ENCODE results near the gene DIPK2A.

Gene DIPK2A

DNA sequence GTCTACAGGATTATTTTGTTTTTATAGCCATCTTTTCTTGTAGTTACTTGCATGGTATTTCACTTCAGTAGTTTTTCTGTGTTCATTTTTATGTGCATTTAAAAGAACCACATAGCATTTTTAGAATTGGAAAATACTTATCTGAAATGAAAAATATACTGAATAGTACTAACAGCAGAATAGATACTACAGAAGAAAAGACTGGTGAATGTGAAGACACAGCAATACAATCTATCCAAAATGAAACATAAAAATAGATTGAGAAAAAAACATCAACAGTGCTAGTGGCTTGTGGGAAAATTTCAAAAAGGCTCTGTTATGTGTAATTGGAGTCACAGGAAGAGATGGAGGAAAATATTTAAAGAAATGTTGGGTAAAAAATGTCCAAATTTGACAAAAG, 12.7 kb upstream of the DIPK2A start:
- TF ChIP-seq, protein P1, sequence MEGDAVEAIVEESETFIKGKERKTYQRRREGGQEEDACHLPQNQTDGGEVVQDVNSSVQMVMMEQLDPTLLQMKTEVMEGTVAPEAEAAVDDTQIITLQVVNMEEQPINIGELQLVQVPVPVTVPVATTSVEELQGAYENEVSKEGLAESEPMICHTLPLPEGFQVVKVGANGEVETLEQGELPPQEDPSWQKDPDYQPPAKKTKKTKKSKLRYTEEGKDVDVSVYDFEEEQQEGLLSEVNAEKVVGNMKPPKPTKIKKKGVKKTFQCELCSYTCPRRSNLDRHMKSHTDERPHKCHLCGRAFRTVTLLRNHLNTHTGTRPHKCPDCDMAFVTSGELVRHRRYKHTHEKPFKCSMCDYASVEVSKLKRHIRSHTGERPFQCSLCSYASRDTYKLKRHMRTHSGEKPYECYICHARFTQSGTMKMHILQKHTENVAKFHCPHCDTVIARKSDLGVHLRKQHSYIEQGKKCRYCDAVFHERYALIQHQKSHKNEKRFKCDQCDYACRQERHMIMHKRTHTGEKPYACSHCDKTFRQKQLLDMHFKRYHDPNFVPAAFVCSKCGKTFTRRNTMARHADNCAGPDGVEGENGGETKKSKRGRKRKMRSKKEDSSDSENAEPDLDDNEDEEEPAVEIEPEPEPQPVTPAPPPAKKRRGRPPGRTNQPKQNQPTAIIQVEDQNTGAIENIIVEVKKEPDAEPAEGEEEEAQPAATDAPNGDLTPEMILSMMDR (IDR thresholded peaks at IDR 0.05; ENCODE audit: low read depth, low read length) = no peak
- H3K4me3 ChIP-seq (ENCODE audit: low read depth, low read length) = no peak overlapping the region
- in situ Hi-C loops (cut with HindIII; ENCODE audit: low sequenced_read_pairs) = no loop called here
- DNase-seq (ENCODE audit: low read depth, low spot score) = no peak

DNA sequence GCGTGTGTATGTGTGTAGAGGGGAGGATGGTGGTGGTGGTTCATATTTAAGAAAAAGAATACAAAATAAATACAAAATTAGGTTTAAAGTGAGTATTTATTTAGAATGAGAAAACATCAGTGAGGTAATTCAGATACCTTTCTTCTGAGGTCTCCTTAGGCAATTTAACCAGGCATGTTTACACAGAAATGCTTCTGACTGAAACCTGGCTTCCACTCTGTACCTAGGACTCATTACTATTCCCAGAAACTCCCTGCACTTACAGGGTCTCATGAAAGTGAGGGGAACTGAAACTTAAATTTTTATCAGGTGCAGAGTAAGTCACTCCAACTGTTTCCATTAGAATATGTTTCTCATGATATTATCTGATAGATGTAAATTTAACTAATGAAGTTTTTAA, 10.3 kb upstream of the DIPK2A start:
- DNase-seq (ENCODE audit: low read depth, low spot score) = no peak
- TF ChIP-seq, protein P1 (IDR thresholded peaks at IDR 0.05; ENCODE audit: low read depth, low read length) = no peak
- in situ Hi-C loops (cut with HindIII; ENCODE audit: low sequenced_read_pairs) = no loop called here
- H3K4me3 ChIP-seq (ENCODE audit: low read depth, low read length) = no peak overlapping the region

DNA sequence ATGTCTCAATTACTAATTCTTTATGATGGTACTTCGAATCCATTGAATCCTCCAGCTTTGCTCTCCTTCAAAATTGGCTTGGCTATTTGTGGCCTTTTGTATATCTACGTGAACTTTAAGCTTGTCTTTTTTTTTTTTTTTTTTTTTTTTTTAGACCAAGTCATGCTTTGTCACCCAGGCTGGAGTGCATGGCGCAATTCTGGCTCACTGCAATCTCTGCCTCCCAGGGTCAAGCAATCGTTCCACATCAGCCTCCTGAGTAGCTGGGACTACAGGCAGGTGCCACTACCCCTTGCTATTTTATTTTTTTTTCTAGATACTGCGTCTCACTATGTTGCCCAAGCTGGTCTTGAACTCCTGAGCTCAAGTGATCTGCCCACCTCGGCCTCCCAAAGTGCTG, 7.7 kb upstream of the DIPK2A start:
- TF ChIP-seq, protein P1 (IDR thresholded peaks at IDR 0.05; ENCODE audit: low read depth, low read length) = no peak
- DNase-seq (ENCODE audit: low read depth, low spot score) = no peak
- H3K4me3 ChIP-seq (ENCODE audit: low read depth, low read length) = no peak overlapping the region
- in situ Hi-C loops (cut with HindIII; ENCODE audit: low sequenced_read_pairs) = no loop called here

DNA sequence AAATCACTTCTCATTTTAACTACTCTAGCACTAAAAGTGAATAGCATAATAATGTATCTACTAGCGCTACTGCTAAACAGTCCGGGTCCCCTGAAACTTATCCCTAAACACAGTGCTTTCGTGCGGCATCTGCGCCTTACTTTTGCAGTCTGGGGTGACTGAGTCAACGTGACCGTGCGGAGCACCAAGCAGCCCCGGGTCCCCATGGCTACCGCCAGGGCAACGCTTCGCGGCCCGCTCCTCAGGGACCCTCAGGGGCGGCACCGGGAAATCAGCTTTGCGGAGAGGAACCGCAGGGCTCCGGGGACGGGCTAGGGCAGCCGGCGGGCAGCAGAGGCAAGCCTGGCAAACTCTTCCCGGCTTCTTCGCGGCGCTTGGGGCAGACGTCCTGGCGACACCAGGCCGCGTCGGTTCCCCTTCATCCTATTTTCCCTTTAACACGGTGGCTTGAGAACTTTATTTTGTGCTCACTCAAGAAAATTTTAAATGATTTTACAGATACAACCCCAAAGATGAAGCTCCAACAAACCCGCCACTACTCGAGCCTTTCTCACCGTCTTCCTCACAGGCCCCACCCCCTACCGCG, 757 bp upstream of the DIPK2A start:
- DNase-seq (ENCODE audit: low read depth, low spot score) = no peak
- TF ChIP-seq, protein P1 (IDR thresholded peaks at IDR 0.05; ENCODE audit: low read depth, low read length) = no peak
- in situ Hi-C loops (cut with HindIII; ENCODE audit: low sequenced_read_pairs) = no loop called here
- peak overlapping the region; percentile 79 for H3K4me3 ChIP-seq (ENCODE audit: low read depth, low read length)

DNA sequence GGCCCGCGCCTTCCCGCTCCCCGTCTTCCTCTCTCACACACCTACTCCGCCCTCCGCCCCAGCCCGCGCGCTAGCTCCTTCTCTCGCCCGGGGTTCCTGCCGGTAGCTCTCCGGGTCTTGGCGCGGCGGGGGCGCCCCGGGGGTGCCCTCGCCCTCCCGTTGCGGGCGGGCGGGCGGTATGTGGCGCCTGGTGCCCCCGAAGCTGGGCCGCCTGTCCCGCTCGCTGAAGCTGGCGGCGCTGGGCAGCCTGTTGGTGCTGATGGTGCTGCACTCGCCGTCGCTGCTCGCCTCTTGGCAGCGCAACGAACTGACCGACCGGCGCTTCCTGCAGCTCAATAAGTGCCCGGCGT, 507 bp downstream of the DIPK2A start:
- in situ Hi-C loops (cut with HindIII; ENCODE audit: low sequenced_read_pairs) = no loop called here
- TF ChIP-seq, protein P1 (IDR thresholded peaks at IDR 0.05; ENCODE audit: low read depth, low read length) = no peak
- DNase-seq (ENCODE audit: low read depth, low spot score) = peak; percentile 82
- H3K4me3 ChIP-seq (ENCODE audit: low read depth, low read length) = peak overlapping the region; percentile 79

DNA sequence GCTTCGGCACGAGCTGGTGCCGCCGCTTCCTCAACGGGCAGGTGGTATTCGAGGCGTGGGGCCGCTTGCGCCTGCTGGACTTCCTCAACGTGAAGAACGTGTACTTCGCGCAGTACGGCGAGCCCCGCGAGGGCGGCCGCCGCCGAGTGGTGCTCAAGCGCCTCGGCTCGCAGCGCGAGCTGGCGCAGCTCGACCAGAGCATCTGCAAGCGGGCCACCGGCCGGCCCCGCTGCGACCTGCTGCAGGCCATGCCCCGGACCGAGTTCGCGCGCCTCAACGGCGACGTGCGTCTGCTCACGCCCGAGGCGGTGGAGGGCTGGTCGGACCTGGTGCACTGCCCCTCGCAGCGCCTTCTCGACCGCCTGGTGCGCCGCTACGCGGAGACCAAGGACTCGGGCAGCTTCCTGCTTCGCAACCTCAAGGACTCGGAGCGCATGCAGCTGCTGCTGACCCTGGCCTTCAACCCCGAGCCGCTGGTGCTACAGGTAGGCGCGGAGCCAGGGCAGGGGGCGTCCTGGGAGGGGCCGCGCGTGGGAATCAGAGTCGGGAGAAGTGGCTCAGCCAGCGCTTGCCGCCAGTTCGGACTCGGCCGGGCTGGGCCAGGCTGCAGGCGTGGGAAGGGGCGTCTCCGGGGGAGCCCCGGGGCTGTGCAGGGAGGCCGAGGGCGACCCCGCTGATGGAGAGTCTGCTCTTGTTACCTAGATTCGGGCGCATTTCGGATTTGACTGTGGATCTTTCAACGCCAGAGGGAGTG, 1.1 kb downstream of the DIPK2A start:
- TF ChIP-seq, protein P1 (IDR thresholded peaks at IDR 0.05; ENCODE audit: low read depth, low read length) = peak; percentile 59
- no peak for DNase-seq (ENCODE audit: low read depth, low spot score)
- in situ Hi-C loops (cut with HindIII; ENCODE audit: low sequenced_read_pairs) = no loop called here
- peak overlapping the region; percentile 79 for H3K4me3 ChIP-seq (ENCODE audit: low read depth, low read length)

Data from astrocyte of the spinal cord (primary cell).